Measurements from ENCODE around the gene PLA2G4E. TPM values are rescaled to one million over a fixed set of nuclear protein-coding genes. Genes with fewer than 3 reads are reported as not detected.

PLA2G4E gene
- total RNA-seq (1 to 10 TPM in 1 of 2 donors, under 1 TPM in 1; 0.12 to 1.2 TPM), polyA plus RNA-seq (ENCODE audit: insufficient read length in 6 of 6) (under 1 TPM; 0.06 to 0.15 (median 0.08) TPM)
- long read RNA-seq, donor 1, result 0 reads
- long read RNA-seq, donor 2, result 0 reads
- long read RNA-seq, donor 3, result 0 reads
- long read RNA-seq, donor 4, partial matches to known transcripts, result 0 of 1 reads
- long read RNA-seq, donor 4, other reads (novel, unspliced or antisense), result 1 of 1 reads
- long read RNA-seq, donor 5, result 0 reads
- long read RNA-seq, donor 6, result 0 reads
- long read RNA-seq, donor 7, result 0 reads
- long read RNA-seq, donor 8, result 0 reads
- long read RNA-seq, donor 9, result 0 reads
- long read RNA-seq, donor 10, result 0 reads
- long read RNA-seq, donor 11, result 0 reads
- long read RNA-seq, donor 12, result 0 reads

GRCh38 chr15:42020713-42021273 is at the start of gene PLA2G4E:
PLA2G4E (minus strand) TSS chr15:42021042; CDS start chr15:42021030, 12 bp downstream.
- DNase-seq (no peak), ATAC-seq (no peak)
- H3K36me3 ChIP-seq, result no peaks in the 10 kb centered on the region
- no peaks in the 10 kb centered on the region for H3K27me3 ChIP-seq
- no peak for TF ChIP-seq CTCF (IDR thresholded peaks at IDR 0.05)
- no peaks in the 10 kb centered on the region for H3K9me3 ChIP-seq
- H3K4me3 ChIP-seq, result no peak within 1 kb of the TSS
- intact Hi-C loops (cut with DNase I), result no loop called here
- H3K4me1 ChIP-seq, result no peaks in the 10 kb centered on the region
- H3K27ac ChIP-seq, result no peak within 1 kb of the TSS

GRCh38 chr15:42070279-42070975 is 49.6 kb upstream of the PLA2G4E start:
- Histone ChIP-seq H3K27me3 (no peaks in the 10 kb centered on the region), H3K36me3 (no peaks in the 10 kb centered on the region), H3K27ac (no peak overlapping the region), H3K4me1 (peaks cover 0 to 6% of the 10 kb centered on the region in 2 donors), H3K4me3 (no peak overlapping the region), H3K9me3 (no peaks in the 10 kb centered on the region)
- ATAC-seq (no peak), DNase-seq (no peak)
- TF ChIP-seq CTCF (IDR thresholded peaks at IDR 0.05), result no peak
- intact Hi-C loops (cut with DNase I), result no loop called here

GRCh38 chr15:42069496-42070278 is 48.8 kb upstream of the PLA2G4E start:
- Histone ChIP-seq H3K4me3 (no peak overlapping the region), H3K36me3 (no peaks in the 10 kb centered on the region), H3K27ac (no peak overlapping the region), H3K9me3 (no peaks in the 10 kb centered on the region), H3K4me1 (peaks cover 0 to 6% of the 10 kb centered on the region in 2 donors), H3K27me3 (no peaks in the 10 kb centered on the region)
- intact Hi-C loops (cut with DNase I), result loop anchor here in 1 of 2 donors (5.0 kb wide), 1 partner anchor 68 kb away; no protein-coding TSS in a partner anchor
- TF ChIP-seq CTCF (IDR thresholded peaks at IDR 0.05), result no peak
- DNase-seq (peak in 1 of 4 donors; percentile 14), ATAC-seq (no peak)

GRCh38 chr15:42069025-42069424 is 48.2 kb upstream of the PLA2G4E start:
- H3K9me3 ChIP-seq, result no peaks in the 10 kb centered on the region
- intact Hi-C loops (cut with DNase I), result loop anchor here in 1 of 2 donors (5.0 kb wide), 1 partner anchor 68 kb away; no protein-coding TSS in a partner anchor
- H3K27me3 ChIP-seq, result no peaks in the 10 kb centered on the region
- no peak for DNase-seq
- no peak overlapping the region for H3K4me3 ChIP-seq
- ATAC-seq, result no peak
- TF ChIP-seq CTCF (IDR thresholded peaks at IDR 0.05), result no peak
- peaks cover 0 to 6% of the 10 kb centered on the region in 2 donors for H3K4me1 ChIP-seq
- no peaks in the 10 kb centered on the region for H3K36me3 ChIP-seq
- H3K27ac ChIP-seq, result no peak overlapping the region
